GM12891 (cell line): ENCODE data around the gene PRR36.

Experiments
- POLR2A ChIP-seq: IDR thresholded peaks from 2 replicates; pipeline ENCODE4 v1.6.1; 2011; ENCODE audit warnings: low read depth, low read length, control low read depth
- POLR2AphosphoS5 ChIP-seq: IDR thresholded peaks from 2 replicates; pipeline ENCODE4 v1.6.1; 2011; ENCODE audit warnings: low read depth, low read length, control low read depth
- TAF1 ChIP-seq: IDR thresholded peaks from 2 replicates; pipeline ENCODE4 v1.6.1; 2011; ENCODE audit warnings: low read depth, low read length, control low read depth

GRCh38 chr19:7923295-7924191 is 49.4 kb upstream of the PRR36 start:
- TF ChIP-seq POLR2A (no peak), TAF1 (no peak), POLR2AphosphoS5 (no peak)
